ENCODE results near the gene SLC2A10. TPM values are rescaled to one million over a fixed set of nuclear protein-coding genes. Genes with fewer than 3 reads are reported as not detected.
A peak's percentile ranks its signal among the peaks of the same experiment; 100 is the strongest.

The SLC2A10 gene
- total RNA-seq, 1 experiment from 2014 or later = 9.6 TPM

GRCh38 chr20:46703435-46703834 lies 6.0 kb upstream of the SLC2A10 start:
- peaks cover 11% of the 10 kb centered on the region; the same call in 1 of the 2 replicates for H3K9me3 ChIP-seq (ENCODE audit: low read length)
- peaks cover 13% of the 10 kb centered on the region for H3K4me1 ChIP-seq (ENCODE audit: insufficient read depth, low read length)
- H3K4me2 ChIP-seq (ENCODE audit: low read length) = 0 out of 2 replicates have a peak overlapping the region, but pooled peaks have one; percentile 0
- H4K20me1 ChIP-seq (ENCODE audit: low read length) = no peaks in the 10 kb centered on the region
- no peak overlapping the region for H3K4me3 ChIP-seq (ENCODE audit: low read length)
- DNase-seq (peak; percentile 42), ATAC-seq (no peak)
- H3K9me2 ChIP-seq (replicated peaks; ENCODE audit: low read length) = no peaks in the 10 kb centered on the region
- no peaks in the 10 kb centered on the region for H3K27me3 ChIP-seq (ENCODE audit: low read length)
- ChIA-PET POLR2A (ENCODE audit: unreplicated experiment) (no interaction called here), CTCF (no interaction called here)
- intact Hi-C loops (cut with micrococcal nuclease) = no loop called here
- no peaks in the 10 kb centered on the region for H3K79me2 ChIP-seq (ENCODE audit: low read length)
- no peaks in the 10 kb centered on the region for H3K36me3 ChIP-seq (ENCODE audit: low read depth, low read length)
- H2AFZ ChIP-seq (ENCODE audit: low read length) = no peak overlapping the region
- BruUV-seq (replicated peaks) = no TSS peak
- H3K27ac ChIP-seq (ENCODE audit: low read length) = no peak overlapping the region
- TF ChIP-seq EZH2phosphoT487 (IDR thresholded peaks at IDR 0.05; ENCODE audit: borderline replicate concordance, low read length) (no peak), EZH2 (IDR thresholded peaks at IDR 0.05; ENCODE audit: low read length, unreplicated experiment) (no peak), CTCF (conservative IDR thresholded peaks at IDR 0.05; ENCODE audit: low read depth, low read length) (no peak)
- no peak overlapping the region for H3K9ac ChIP-seq (ENCODE audit: low read length)
- no peaks in the 10 kb centered on the region for H3F3A ChIP-seq (ENCODE audit: low read length, unreplicated experiment)

- Histone ChIP-seq H3K4me1 (ENCODE audit: insufficient read depth, low read length) (peaks cover 21% of the 10 kb centered on the region), H3K36me3 (ENCODE audit: low read depth, low read length) (no peaks in the 10 kb centered on the region), H3K9ac (ENCODE audit: low read length) (no peak overlapping the region), H4K20me1 (ENCODE audit: low read length) (no peaks in the 10 kb centered on the region), H3K4me3 (ENCODE audit: low read length) (no peak overlapping the region), H2AFZ (ENCODE audit: low read length) (no peak overlapping the region), H3K27ac (ENCODE audit: low read length) (no peak overlapping the region), H3K79me2 (ENCODE audit: low read length) (peaks cover 2% of the 10 kb centered on the region), H3K4me2 (ENCODE audit: low read length) (no peak overlapping the region), H3K9me3 (ENCODE audit: low read length) (peaks cover 11% of the 10 kb centered on the region; the same call in 1 of the 2 replicates), H3K9me2 (replicated peaks; ENCODE audit: low read length) (no peaks in the 10 kb centered on the region), H3K27me3 (ENCODE audit: low read length) (no peaks in the 10 kb centered on the region), H3F3A (ENCODE audit: low read length, unreplicated experiment) (no peaks in the 10 kb centered on the region)
- DNase-seq = no peak
- no peak for ATAC-seq
- intact Hi-C loops (cut with micrococcal nuclease) = no loop called here
- POLR2A ChIA-PET (ENCODE audit: unreplicated experiment) = no interaction called here
- TF ChIP-seq EZH2phosphoT487 (IDR thresholded peaks at IDR 0.05; ENCODE audit: borderline replicate concordance, low read length) = no peak
- no peak for TF ChIP-seq EZH2 (IDR thresholded peaks at IDR 0.05; ENCODE audit: low read length, unreplicated experiment)
- no peak for TF ChIP-seq CTCF (conservative IDR thresholded peaks at IDR 0.05; ENCODE audit: low read depth, low read length)
- BruUV-seq (replicated peaks) = no TSS peak
- CTCF ChIA-PET = no interaction called here
Measured at GRCh38 chr20:46704714-46705377, 4.6 kb upstream of the SLC2A10 start.

GRCh38 chr20:46705378-46705729 lies 4.1 kb upstream of the SLC2A10 start:
- Histone ChIP-seq H3K4me3 (ENCODE audit: low read length) (no peak overlapping the region), H3K9me2 (replicated peaks; ENCODE audit: low read length) (no peaks in the 10 kb centered on the region), H3F3A (ENCODE audit: low read length, unreplicated experiment) (no peaks in the 10 kb centered on the region), H3K4me1 (ENCODE audit: insufficient read depth, low read length) (peaks cover 26% of the 10 kb centered on the region), H4K20me1 (ENCODE audit: low read length) (no peaks in the 10 kb centered on the region), H2AFZ (ENCODE audit: low read length) (no peak overlapping the region), H3K27ac (ENCODE audit: low read length) (no peak overlapping the region), H3K79me2 (ENCODE audit: low read length) (peaks cover 7% of the 10 kb centered on the region), H3K27me3 (ENCODE audit: low read length) (no peaks in the 10 kb centered on the region), H3K9me3 (ENCODE audit: low read length) (peaks cover 11% of the 10 kb centered on the region; the same call in 1 of the 2 replicates), H3K4me2 (ENCODE audit: low read length) (no peak overlapping the region), H3K36me3 (ENCODE audit: low read depth, low read length) (no peaks in the 10 kb centered on the region), H3K9ac (ENCODE audit: low read length) (no peak overlapping the region)
- TF ChIP-seq EZH2phosphoT487 (IDR thresholded peaks at IDR 0.05; ENCODE audit: borderline replicate concordance, low read length) = no peak
- TF ChIP-seq EZH2 (IDR thresholded peaks at IDR 0.05; ENCODE audit: low read length, unreplicated experiment) = no peak
- TF ChIP-seq CTCF (conservative IDR thresholded peaks at IDR 0.05; ENCODE audit: low read depth, low read length) = no peak
- POLR2A ChIA-PET (ENCODE audit: unreplicated experiment) = no interaction called here
- no peak for DNase-seq
- intact Hi-C loops (cut with micrococcal nuclease) = no loop called here
- ATAC-seq = no peak
- no TSS peak for BruUV-seq (replicated peaks)
- CTCF ChIA-PET = no interaction called here
